ENCODE measurements around the gene RNF224. TPM values are rescaled to one million over a fixed set of nuclear protein-coding genes. Genes with fewer than 3 reads are reported as not detected.

The RNF224 gene
- total and polyA plus RNA-seq, 2 experiments from 2014 or later = not detected

DNA sequence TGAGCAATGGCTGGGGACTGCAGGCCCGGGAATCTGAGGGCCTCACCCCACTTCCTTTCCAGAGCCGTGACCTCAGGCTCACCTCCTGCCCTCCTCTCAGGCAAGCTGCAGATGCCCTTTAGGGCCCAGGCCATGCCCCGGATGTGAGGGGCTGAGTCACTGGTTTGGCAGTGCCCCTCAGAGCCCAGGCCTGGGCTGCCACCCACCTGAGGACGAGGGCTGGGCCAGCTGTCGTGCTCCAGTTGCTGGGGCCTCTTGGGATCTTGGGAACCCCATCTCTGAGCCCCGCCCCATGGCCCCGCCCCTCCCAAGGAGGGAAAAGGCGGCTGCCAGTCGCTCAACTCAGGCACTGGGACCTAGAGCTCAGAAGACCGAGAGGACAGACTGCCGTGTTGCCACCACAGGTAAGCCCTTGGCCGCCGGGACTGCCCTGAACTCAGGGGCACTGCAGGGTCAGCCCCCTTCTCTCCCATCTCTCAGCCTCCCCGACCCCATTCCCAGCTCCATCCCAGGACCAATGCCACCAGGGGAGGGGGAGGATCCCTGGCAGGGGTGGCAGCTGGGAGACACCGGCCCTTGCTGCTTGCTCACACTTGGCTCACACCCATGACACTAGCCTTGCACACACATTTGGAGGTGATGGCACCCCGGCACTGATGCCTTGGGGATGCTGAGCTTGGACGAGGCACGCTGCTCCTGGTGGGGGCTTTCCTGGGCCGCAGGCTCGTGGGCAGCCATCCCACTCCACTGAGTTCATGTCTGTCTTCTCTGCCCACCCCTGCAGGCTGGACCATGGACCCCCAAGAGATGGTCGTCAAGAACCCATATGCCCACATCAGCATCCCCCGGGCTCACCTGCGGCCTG is 2.2 kb upstream of the RNF224 start, which contains the start of gene CYSRT1:
TSS of gene CYSRT1 (plus strand) at position 345 of the 865 bp plus-strand sequence. CDS start at position 793, 448 bp downstream.
- DNase-seq (ENCODE audit: low read depth in 1 of 2, low spot score in 1 of 2) = no peak
- peak within 1 kb of the TSS; percentile 81 for H3K27ac ChIP-seq
- H3K36me3 ChIP-seq = no peaks in the 10 kb centered on the region
- peaks cover 15% of the 10 kb centered on the region for H3K4me1 ChIP-seq (ENCODE audit: low read depth)
- no peaks in the 10 kb centered on the region for H3K27me3 ChIP-seq
- H3K4me3 ChIP-seq = peak within 1 kb of the TSS; percentile 49
- TF ChIP-seq, protein P1, sequence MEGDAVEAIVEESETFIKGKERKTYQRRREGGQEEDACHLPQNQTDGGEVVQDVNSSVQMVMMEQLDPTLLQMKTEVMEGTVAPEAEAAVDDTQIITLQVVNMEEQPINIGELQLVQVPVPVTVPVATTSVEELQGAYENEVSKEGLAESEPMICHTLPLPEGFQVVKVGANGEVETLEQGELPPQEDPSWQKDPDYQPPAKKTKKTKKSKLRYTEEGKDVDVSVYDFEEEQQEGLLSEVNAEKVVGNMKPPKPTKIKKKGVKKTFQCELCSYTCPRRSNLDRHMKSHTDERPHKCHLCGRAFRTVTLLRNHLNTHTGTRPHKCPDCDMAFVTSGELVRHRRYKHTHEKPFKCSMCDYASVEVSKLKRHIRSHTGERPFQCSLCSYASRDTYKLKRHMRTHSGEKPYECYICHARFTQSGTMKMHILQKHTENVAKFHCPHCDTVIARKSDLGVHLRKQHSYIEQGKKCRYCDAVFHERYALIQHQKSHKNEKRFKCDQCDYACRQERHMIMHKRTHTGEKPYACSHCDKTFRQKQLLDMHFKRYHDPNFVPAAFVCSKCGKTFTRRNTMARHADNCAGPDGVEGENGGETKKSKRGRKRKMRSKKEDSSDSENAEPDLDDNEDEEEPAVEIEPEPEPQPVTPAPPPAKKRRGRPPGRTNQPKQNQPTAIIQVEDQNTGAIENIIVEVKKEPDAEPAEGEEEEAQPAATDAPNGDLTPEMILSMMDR (IDR thresholded peaks at IDR 0.05; ENCODE audit: low read depth, low read length) = no peak
- H3K9me3 ChIP-seq (ENCODE audit: low read depth) = no peaks in the 10 kb centered on the region

- TF ChIP-seq, protein P1 (IDR thresholded peaks at IDR 0.05; ENCODE audit: low read depth, low read length) = no peak
- no peaks in the 10 kb centered on the region for H3K36me3 ChIP-seq
- H3K4me3 ChIP-seq = no peak overlapping the region
- H3K9me3 ChIP-seq (ENCODE audit: low read depth) = no peaks in the 10 kb centered on the region
- H3K4me1 ChIP-seq (ENCODE audit: low read depth) = peaks cover 8% of the 10 kb centered on the region
- no peaks in the 10 kb centered on the region for H3K27me3 ChIP-seq
- H3K27ac ChIP-seq = no peak overlapping the region
- DNase-seq (ENCODE audit: low read depth in 1 of 2, low spot score in 1 of 2) = no peak
Measured at GRCh38 chr9:137225699-137226331, 1.5 kb upstream of the RNF224 start.

DNA sequence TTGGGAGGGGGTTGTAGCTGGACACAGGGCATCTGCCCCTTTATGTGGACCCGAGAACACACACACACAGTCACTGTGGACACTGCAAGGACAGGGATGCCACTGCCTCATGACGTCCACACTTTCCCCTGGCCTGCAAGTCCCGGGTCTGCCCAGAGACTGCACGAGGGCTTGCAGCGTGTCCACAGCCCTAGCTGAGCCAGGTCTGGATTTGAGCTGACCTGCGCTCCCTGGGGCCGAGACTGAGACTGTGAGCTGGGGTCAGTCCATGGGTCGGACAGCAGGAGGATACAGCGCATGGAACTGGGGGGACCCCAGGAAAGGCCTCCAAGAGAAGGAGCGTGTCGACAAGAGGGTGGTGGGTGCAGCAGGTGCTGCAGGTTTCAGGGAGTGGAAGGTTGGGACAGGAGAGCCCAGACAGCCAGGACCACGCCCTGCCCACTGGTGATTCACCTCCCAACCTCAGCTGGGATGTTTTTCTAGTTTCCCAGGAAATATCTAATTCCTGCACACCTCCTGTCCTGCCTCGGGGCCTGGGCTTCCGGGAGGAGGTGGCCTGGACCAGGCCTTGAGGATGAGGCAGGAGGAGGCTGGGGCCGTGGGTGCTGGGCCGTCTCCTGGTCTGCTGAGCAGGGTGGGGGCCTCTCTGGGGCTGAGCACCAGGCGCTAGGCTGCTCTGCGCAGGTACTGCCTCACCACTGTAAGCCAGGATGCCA is 806 bp upstream of the RNF224 start:
- TF ChIP-seq, protein P1 (IDR thresholded peaks at IDR 0.05; ENCODE audit: low read depth, low read length) = no peak
- no peak overlapping the region for H3K4me3 ChIP-seq
- no peak for DNase-seq (ENCODE audit: low read depth in 1 of 2, low spot score in 1 of 2)
- peaks cover 8% of the 10 kb centered on the region for H3K4me1 ChIP-seq (ENCODE audit: low read depth)
- H3K9me3 ChIP-seq (ENCODE audit: low read depth) = no peaks in the 10 kb centered on the region
- H3K27ac ChIP-seq = no peak overlapping the region
- no peaks in the 10 kb centered on the region for H3K36me3 ChIP-seq
- no peaks in the 10 kb centered on the region for H3K27me3 ChIP-seq

DNA sequence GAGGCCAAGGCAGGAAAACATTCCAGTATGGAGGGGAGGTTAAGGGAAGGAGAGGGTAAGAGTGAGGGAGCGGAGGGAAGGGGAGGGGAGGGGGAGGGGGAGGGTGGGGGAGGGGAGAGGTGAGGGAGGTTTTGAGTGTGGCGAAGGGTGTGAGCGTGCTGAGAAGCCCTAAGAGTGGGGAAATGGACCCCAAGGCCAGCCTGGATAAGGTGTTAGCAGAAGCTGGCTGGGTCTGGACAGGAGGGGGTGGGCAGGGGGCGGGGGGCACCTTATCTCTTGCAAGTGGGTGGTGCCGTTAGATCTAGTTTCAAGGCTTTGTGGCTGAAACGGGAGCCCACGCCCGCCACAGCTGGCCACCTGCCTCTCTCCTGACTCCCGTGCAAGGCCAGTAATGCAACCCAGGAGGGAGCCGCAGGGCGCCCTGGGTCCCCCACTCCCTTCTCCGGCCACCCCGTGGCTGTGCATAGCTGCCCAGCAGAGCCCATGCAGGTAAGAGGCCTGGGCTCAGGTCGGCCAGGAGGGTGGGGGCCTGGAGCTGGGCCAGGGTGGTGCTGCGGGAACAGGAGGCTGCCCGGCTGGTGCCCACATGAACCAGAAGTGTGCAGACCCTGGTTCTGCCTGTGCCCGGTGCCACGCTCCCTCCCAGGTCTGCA is 677 bp downstream of the RNF224 start:
- DNase-seq (ENCODE audit: low read depth in 1 of 2, low spot score in 1 of 2) = no peak
- TF ChIP-seq, protein P1 (IDR thresholded peaks at IDR 0.05; ENCODE audit: low read depth, low read length) = no peak
- no peak overlapping the region for H3K27ac ChIP-seq
- H3K36me3 ChIP-seq = no peaks in the 10 kb centered on the region
- H3K27me3 ChIP-seq = no peaks in the 10 kb centered on the region
- H3K4me1 ChIP-seq (ENCODE audit: low read depth) = peaks cover 4% of the 10 kb centered on the region
- H3K4me3 ChIP-seq = no peak overlapping the region
- H3K9me3 ChIP-seq (ENCODE audit: low read depth) = no peaks in the 10 kb centered on the region

GRCh38 chr9:137228506-137228967 is 1.2 kb downstream of the RNF224 start:
- Histone ChIP-seq H3K27ac (no peak overlapping the region), H3K4me3 (no peak overlapping the region), H3K4me1 (ENCODE audit: low read depth) (peaks cover 3% of the 10 kb centered on the region), H3K9me3 (ENCODE audit: low read depth) (no peaks in the 10 kb centered on the region), H3K27me3 (no peaks in the 10 kb centered on the region), H3K36me3 (no peaks in the 10 kb centered on the region)
- DNase-seq (ENCODE audit: low read depth in 1 of 2, low spot score in 1 of 2) = no peak
- TF ChIP-seq, protein P1 (IDR thresholded peaks at IDR 0.05; ENCODE audit: low read depth, low read length) = no peak
